ENCODE results near the gene MLH1.

The MLH1 gene

GRCh38 chr3:36993326-36994283, at the start of gene MLH1:
Gene MLH1, plus strand, starts transcription at chr3:36993518. Its CDS starts 30 bp downstream, at chr3:36993548.
- Histone ChIP-seq H3K9me3 (ENCODE audit: control insufficient read depth, low read length) (no peaks in the 10 kb centered on the region), H3K36me3 (ENCODE audit: control insufficient read depth, insufficient read depth, low read length) (no peaks in the 10 kb centered on the region), H3K4me1 (peaks cover 20% of the 10 kb centered on the region), H3K79me2 (peaks cover 31% of the 10 kb centered on the region), H2AFZ (peak within 1 kb of the TSS; percentile 96), H3K4me3 (ENCODE audit: low read depth, low read length) (peak within 1 kb of the TSS; percentile 89), H3K9ac (peak within 1 kb of the TSS; percentile 92), H3K27ac (peak within 1 kb of the TSS; percentile 98), H3K27me3 (ENCODE audit: control insufficient read depth, insufficient read depth, low read length) (no peaks in the 10 kb centered on the region), H3K4me2 (ENCODE audit: low read length) (peak within 1 kb of the TSS; percentile 97)
- no peak for TF ChIP-seq CTCF (IDR thresholded peaks at IDR 0.05)

- H2AFZ ChIP-seq = peak overlapping the region; percentile 99
- no peaks in the 10 kb centered on the region for H3K27me3 ChIP-seq (ENCODE audit: control insufficient read depth, insufficient read depth, low read length)
- H3K4me3 ChIP-seq (ENCODE audit: low read depth, low read length) = peak overlapping the region; percentile 67
- no peaks in the 10 kb centered on the region for H3K9me3 ChIP-seq (ENCODE audit: control insufficient read depth, low read length)
- no peaks in the 10 kb centered on the region for H3K79me2 ChIP-seq
- H3K4me2 ChIP-seq (ENCODE audit: low read length) = peak overlapping the region; percentile 75
- no peaks in the 10 kb centered on the region for H3K36me3 ChIP-seq (ENCODE audit: control insufficient read depth, insufficient read depth, low read length)
- H3K4me1 ChIP-seq = no peaks in the 10 kb centered on the region
- H3K27ac ChIP-seq = peak overlapping the region; percentile 60
- no peak overlapping the region for H3K9ac ChIP-seq
- no peak for TF ChIP-seq CTCF (IDR thresholded peaks at IDR 0.05)
These were observed 49.7 kb upstream of the MLH1 start for GRCh38 chr3:36943601-36944000.

- Histone ChIP-seq H3K4me1 (no peaks in the 10 kb centered on the region), H3K36me3 (ENCODE audit: control insufficient read depth, insufficient read depth, low read length) (no peaks in the 10 kb centered on the region), H3K4me3 (ENCODE audit: low read depth, low read length) (peak overlapping the region; percentile 67), H3K4me2 (ENCODE audit: low read length) (peak overlapping the region; percentile 75), H3K9ac (peak overlapping the region; percentile 75), H3K27ac (peak overlapping the region; percentile 60), H3K79me2 (no peaks in the 10 kb centered on the region), H2AFZ (peak overlapping the region; percentile 99), H3K9me3 (ENCODE audit: control insufficient read depth, low read length) (no peaks in the 10 kb centered on the region), H3K27me3 (ENCODE audit: control insufficient read depth, insufficient read depth, low read length) (no peaks in the 10 kb centered on the region)
- TF ChIP-seq CTCF (IDR thresholded peaks at IDR 0.05) = peak; percentile 10
These were observed 49.2 kb upstream of the MLH1 start for GRCh38 chr3:36944012-36944640.

GRCh38 chr3:36944641-36945270, 48.6 kb upstream of the MLH1 start, which contains the start of gene TRANK1:
Gene TRANK1, minus strand, starts transcription at chr3:36945054. Its CDS starts 245 bp downstream, at chr3:36944809.
- Histone ChIP-seq H3K79me2 (no peaks in the 10 kb centered on the region), H3K36me3 (ENCODE audit: control insufficient read depth, insufficient read depth, low read length) (no peaks in the 10 kb centered on the region), H3K27me3 (ENCODE audit: control insufficient read depth, insufficient read depth, low read length) (no peaks in the 10 kb centered on the region), H3K4me1 (no peaks in the 10 kb centered on the region), H3K4me3 (ENCODE audit: low read depth, low read length) (peak within 1 kb of the TSS; percentile 67), H3K27ac (peak within 1 kb of the TSS; percentile 60), H3K9me3 (ENCODE audit: control insufficient read depth, low read length) (no peaks in the 10 kb centered on the region), H3K9ac (peak within 1 kb of the TSS; percentile 75), H2AFZ (peak within 1 kb of the TSS; percentile 99), H3K4me2 (ENCODE audit: low read length) (peak within 1 kb of the TSS; percentile 75)
- TF ChIP-seq CTCF (IDR thresholded peaks at IDR 0.05) = no peak
